ENCODE data around the gene PLEKHH2.

The PLEKHH2 gene

DNA sequence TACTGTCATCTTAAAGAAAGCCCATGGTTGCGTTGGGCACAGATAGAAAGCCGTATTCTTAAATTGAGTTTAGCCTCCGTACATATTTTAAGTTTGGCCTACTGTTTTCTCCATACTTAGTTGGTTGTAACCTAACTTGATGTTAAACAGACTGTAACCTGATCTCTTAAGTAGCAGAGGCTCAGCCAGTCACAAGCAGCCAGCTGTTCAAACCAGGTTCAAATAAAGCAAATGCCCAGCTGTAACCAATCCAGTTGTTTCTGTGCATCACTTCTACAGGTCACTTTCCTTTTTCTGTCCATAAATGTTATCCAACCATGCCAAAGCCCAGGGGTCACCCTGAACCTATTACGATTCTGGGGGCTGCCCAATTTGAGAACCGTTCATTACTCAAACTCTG is 31.2 kb upstream of the PLEKHH2 start:
- no peak for TF ChIP-seq CTCF (IDR thresholded peaks at IDR 0.05)

- peak; percentile 51 for TF ChIP-seq CTCF (IDR thresholded peaks at IDR 0.05)
Observed at GRCh38 chr2:43609290-43609918, 27.7 kb upstream of the PLEKHH2 start.

DNA sequence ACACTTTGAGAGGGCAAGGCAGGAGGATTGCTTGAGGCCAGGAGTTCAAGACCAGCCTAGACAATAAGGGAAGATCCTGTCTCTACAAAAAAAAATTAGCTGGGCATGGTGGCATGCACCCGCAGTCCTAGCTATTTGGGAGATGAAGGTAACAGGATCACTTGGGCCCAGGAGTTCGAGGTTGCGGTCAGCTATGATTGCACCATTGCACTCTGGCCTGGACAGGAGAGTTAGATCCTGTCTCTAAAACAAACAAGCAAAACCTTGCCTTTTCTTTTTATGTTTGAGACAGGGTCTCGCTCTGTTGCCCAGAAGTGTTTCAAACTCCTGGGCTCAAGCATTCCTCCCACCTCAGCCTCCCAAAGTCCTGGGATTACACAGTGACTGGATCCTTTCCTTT is 26.7 kb upstream of the PLEKHH2 start:
- TF ChIP-seq CTCF (IDR thresholded peaks at IDR 0.05): no peak

GRCh38 chr2:43611987-43612894 is 24.8 kb upstream of the PLEKHH2 start:
- TF ChIP-seq CTCF (IDR thresholded peaks at IDR 0.05): peak; percentile 68

GRCh38 chr2:43612944-43613343 is 24.1 kb upstream of the PLEKHH2 start:
- TF ChIP-seq CTCF (IDR thresholded peaks at IDR 0.05): no peak

GRCh38 chr2:43616967-43617680 is 19.9 kb upstream of the PLEKHH2 start:
- no peak for TF ChIP-seq CTCF (IDR thresholded peaks at IDR 0.05)

GRCh38 chr2:43619511-43619910 is 17.5 kb upstream of the PLEKHH2 start:
- TF ChIP-seq CTCF (IDR thresholded peaks at IDR 0.05): no peak
